Uterus (tissue), 4 donors: ENCODE data around the gene SCN8A. TPM values are rescaled to one million over a fixed set of nuclear protein-coding genes. Genes with fewer than 3 reads are reported as not detected.

Experiments
- DNase-seq, 2 donors: peaks; one replicate each; pipeline ENCODE4 v3.0.0-alpha.2; 2019 to 2020
- H3K27ac ChIP-seq, 2 donors: fragments of 200-600 bp; sonication (generic); 1 replicate in 1 of 2; 2 replicates in 1 of 2; pipeline ENCODE4 v1.5.1; 2016 to 2018
- H3K27me3 ChIP-seq, 2 donors: fragments of 200-600 bp; sonication (generic); one replicate each; pipeline ENCODE4 v1.5.1; 2018 to 2019; ENCODE audit warnings: control low read depth in 1 of 2
- H3K36me3 ChIP-seq, 2 donors: fragments of 200-600 bp; sonication (generic); one replicate each; pipeline ENCODE4 v1.5.1; 2019; ENCODE audit warnings: control low read depth in 1 of 2
- H3K4me1 ChIP-seq, 2 donors: fragments of 200-600 bp; sonication (generic); one replicate each; pipeline ENCODE4 v1.5.1; 2018 to 2019; ENCODE audit warnings: control low read depth in 1 of 2
- H3K4me3 ChIP-seq, 2 donors: fragments of 200-600 bp; sonication (generic); 1 replicate in 1 of 2; 2 replicates in 1 of 2; pipeline ENCODE4 v1.5.1; 2018 to 2019; ENCODE audit warnings: mild to moderate bottlenecking in 1 of 2
- H3K9me3 ChIP-seq, 2 donors: fragments of 200-600 bp; sonication (generic); one replicate each; pipeline ENCODE4 v1.5.1; 2019; ENCODE audit warnings: control low read depth in 1 of 2
- CTCF ChIP-seq, 4 experiments: fragments of 200-600 bp in 2 of 4; fragments of 450-650 bp in 2 of 4; sonication (generic) in 2 of 4; IDR thresholded peaks; one replicate each; pipeline ENCODE4 v1.5.1; 2016 to 2019; ENCODE audit warnings: antibody characterized with exemption in 4 of 4, mild to moderate bottlenecking in 2 of 4, moderate library complexity in 1 of 4
- POLR2A ChIP-seq, 2 donors: fragments of 450-650 bp; IDR thresholded peaks; one replicate each; pipeline ENCODE4 v1.6.1; 2016; ENCODE audit warnings: antibody characterized with exemption in 2 of 2, mild to moderate bottlenecking in 1 of 2, moderate library complexity in 1 of 2
- intact Hi-C: fragments of 100-400 bp; cut with DNase I; formaldehyde crosslinking; loops from one replicate; pipeline ENCODE4 v1.15.1; 2023; ENCODE audit warnings: low total_unique reads
- total RNA-seq, 4 donors: library from RNA; depleted of rRNA in 3 of 4; stranded (reverse); fragments of >200 nt in 3 of 4; gene quantifications; one replicate each; pipeline versions ENCODE4 v1.1.0 to v1.2.4, GENCODE V29; 2014 to 2023
- donor health status: DM: yes; HTN: yes; CAD: no.

Gene SCN8A
- total RNA-seq, 4 donors from 2014 or later: 1.3 to 6.7 (median 3.0) TPM; not detected in 1

GRCh38 chr12:51832354-51833107 lies 241.5 kb downstream of the SCN8A start:
- Histone ChIP-seq H3K4me1 (no peaks in the 10 kb centered on the region), H3K27ac (no peak overlapping the region), H3K36me3 (no peaks in the 10 kb centered on the region), H3K4me3 (no peak overlapping the region), H3K27me3 (no peaks in the 10 kb centered on the region), H3K9me3 (no peaks in the 10 kb centered on the region)
- no peak for DNase-seq
- intact Hi-C loops: no loop called here
- no peak for TF ChIP-seq CTCF (IDR thresholded peaks at IDR 0.05)
- TF ChIP-seq POLR2A (IDR thresholded peaks at IDR 0.05): no peak

- Histone ChIP-seq H3K27ac (no peak overlapping the region), H3K4me1 (no peaks in the 10 kb centered on the region), H3K9me3 (no peaks in the 10 kb centered on the region), H3K36me3 (no peaks in the 10 kb centered on the region), H3K27me3 (no peaks in the 10 kb centered on the region), H3K4me3 (no peak overlapping the region)
- no peak for DNase-seq
- TF ChIP-seq CTCF (IDR thresholded peaks at IDR 0.05): no peak
- TF ChIP-seq POLR2A (IDR thresholded peaks at IDR 0.05): no peak
- intact Hi-C loops: no loop called here
These were observed 242.6 kb downstream of the SCN8A start for GRCh38 chr12:51833448-51834227.

GRCh38 chr12:51834411-51834810 lies 243.4 kb downstream of the SCN8A start:
- no peak overlapping the region for H3K27ac ChIP-seq
- H3K4me3 ChIP-seq: no peak overlapping the region
- H3K36me3 ChIP-seq: no peaks in the 10 kb centered on the region
- no peak for DNase-seq
- no peaks in the 10 kb centered on the region for H3K4me1 ChIP-seq
- H3K27me3 ChIP-seq: no peaks in the 10 kb centered on the region
- H3K9me3 ChIP-seq: no peaks in the 10 kb centered on the region
- intact Hi-C loops: no loop called here
- no peak for TF ChIP-seq CTCF (IDR thresholded peaks at IDR 0.05)
- no peak for TF ChIP-seq POLR2A (IDR thresholded peaks at IDR 0.05)

GRCh38 chr12:51836041-51836826 lies 245.2 kb downstream of the SCN8A start:
- no peaks in the 10 kb centered on the region for H3K9me3 ChIP-seq
- H3K4me1 ChIP-seq: no peaks in the 10 kb centered on the region
- no peak overlapping the region for H3K4me3 ChIP-seq
- no peaks in the 10 kb centered on the region for H3K36me3 ChIP-seq
- H3K27me3 ChIP-seq: no peaks in the 10 kb centered on the region
- DNase-seq: no peak
- TF ChIP-seq POLR2A (IDR thresholded peaks at IDR 0.05) (no peak), CTCF (IDR thresholded peaks at IDR 0.05) (no peak)
- intact Hi-C loops: no loop called here
- H3K27ac ChIP-seq: no peak overlapping the region
